Neural progenitor cell (in vitro differentiated cells): Measurements from ENCODE around the gene KSR1. TPM values are rescaled to one million over a fixed set of nuclear protein-coding genes. Genes with fewer than 3 reads are reported as not detected.
"Not testable (repeated sequence)": the region's sequence is repeated elsewhere in the genome, so short reads cannot be mapped to it uniquely, and the experiment has no call there.

Experiments used
- DNase-seq: peaks from one replicate; pipeline ENCODE4 v3.0.0-alpha.2; 2016; ENCODE audit warnings: low spot score
- H2AFZ ChIP-seq: fragments of 200-600 bp; sonication (generic); replicated peaks from 2 replicates; pipeline ENCODE4 v1.6.1; 2016; ENCODE audit warnings: antibody characterized with exemption
- H3F3A ChIP-seq: fragments of 200-600 bp; sonication (generic); 2 replicates; pipeline ENCODE4 v1.6.1; 2016; ENCODE audit warnings: antibody characterized with exemption, low read depth
- H3K27ac ChIP-seq: fragments of 200-600 bp; sonication (generic); 2 replicates; pipeline ENCODE4 v1.5.1; 2016; ENCODE audit warnings: mild to moderate bottlenecking
- H3K27me3 ChIP-seq: fragments of 200-600 bp; sonication (generic); 2 replicates; pipeline ENCODE4 v1.6.1; 2016; ENCODE audit warnings: mild to moderate bottlenecking, moderate library complexity
- H3K36me3 ChIP-seq: fragments of 200-600 bp; sonication (generic); 2 replicates; pipeline ENCODE4 v1.5.1; 2016
- H3K4me1 ChIP-seq: fragments of 200-600 bp; sonication (generic); 2 replicates; pipeline ENCODE4 v1.6.1; 2016; ENCODE audit warnings: mixed run types
- H3K4me2 ChIP-seq: fragments of 200-600 bp; sonication (generic); 2 replicates; pipeline ENCODE4 v1.6.1; 2016
- H3K4me3 ChIP-seq: fragments of 200-600 bp; sonication (generic); 2 replicates; pipeline ENCODE4 v1.5.1; 2016
- H3K79me2 ChIP-seq: fragments of 200-600 bp; sonication (generic); 2 replicates; pipeline ENCODE4 v1.6.1; 2016; ENCODE audit warnings: low read depth
- H3K9ac ChIP-seq: fragments of 200-600 bp; sonication (generic); 2 replicates; pipeline ENCODE4 v1.6.1; 2016
- H3K9me3 ChIP-seq: fragments of 200-600 bp; sonication (generic); 2 replicates; pipeline ENCODE4 v1.5.1; 2016; ENCODE audit warnings: low read depth
- H4K20me1 ChIP-seq: fragments of 200-600 bp; sonication (generic); 2 replicates; pipeline ENCODE4 v1.6.1; 2016; ENCODE audit warnings: low read depth
- H3K27ac Mint-ChIP-seq: 3 replicates; pipeline ENCODE4 v1.8.0; 2021; ENCODE audit warnings: mixed read lengths
- H3K27me3 Mint-ChIP-seq: 2 replicates; pipeline ENCODE4 v1.8.0; 2022; ENCODE audit warnings: low read depth, mild to moderate bottlenecking, inconsistent platforms, moderate library complexity, mixed read lengths; ENCODE audit not compliant: insufficient read depth
- H3K36me3 Mint-ChIP-seq: 3 replicates; pipeline ENCODE4 v1.8.0; 2021; ENCODE audit warnings: mixed read lengths
- H3K4me1 Mint-ChIP-seq: 3 replicates; pipeline ENCODE4 v1.8.0; 2021; ENCODE audit warnings: mixed read lengths
- H3K4me3 Mint-ChIP-seq: 3 replicates; pipeline ENCODE4 v1.8.0; 2021; ENCODE audit warnings: mild to moderate bottlenecking, moderate library complexity, mixed read lengths
- H3K9me3 Mint-ChIP-seq: 3 replicates; pipeline ENCODE4 v1.8.0; 2020; ENCODE audit warnings: mixed read lengths
- EZH2 ChIP-seq: fragments of 200-600 bp; sonication (generic); IDR thresholded peaks from 2 replicates; pipeline ENCODE4 v1.6.1; 2017; ENCODE audit warnings: antibody characterized with exemption, mild to moderate bottlenecking, moderate library complexity
- EZH2phosphoT487 ChIP-seq: fragments of 200-600 bp; sonication (generic); IDR thresholded peaks from 2 replicates; pipeline ENCODE4 v1.6.1; 2017; ENCODE audit warnings: antibody characterized with exemption
- total RNA-seq: library from RNA; depleted of rRNA; stranded (reverse); fragments of >200 nt; gene quantifications from 2 replicates; pipeline ENCODE4 v1.2.3, GENCODE V29; 2015; ENCODE audit warnings: low replicate concordance
- TF ChIP-seq, protein P1 (sequence below): fragments of 200-600 bp; sonication (generic); IDR thresholded peaks from 2 replicates; pipeline ENCODE4 v1.5.1; 2017; ENCODE audit warnings: antibody characterized with exemption, mild to moderate bottlenecking

KSR1 gene
- total RNA-seq, 1 donor from 2014 or later, result 16.4 TPM

DNA sequence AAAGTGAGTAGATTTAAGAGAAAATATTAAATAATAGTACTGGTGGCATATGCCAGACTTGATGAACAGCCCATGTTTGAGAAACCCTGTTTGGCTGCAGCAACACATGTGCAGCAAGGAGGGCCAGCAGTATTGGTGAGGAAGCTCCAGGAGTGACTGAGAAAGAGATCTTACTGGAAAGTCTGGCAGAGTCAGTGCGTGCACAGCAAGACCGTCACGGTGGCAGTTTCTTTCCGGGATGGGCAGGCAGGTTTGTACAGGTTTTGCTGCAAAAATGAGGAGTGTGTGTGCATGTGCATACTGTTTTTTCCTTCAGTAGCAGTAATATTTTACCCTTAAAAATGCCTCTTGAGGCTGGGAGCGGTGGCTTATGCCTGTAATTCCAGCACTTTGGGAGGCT, 41.4 kb downstream of the KSR1 start:
- Histone ChIP-seq H3K79me2 (peaks cover 56% of the 10 kb centered on the region), H2AFZ (no peak overlapping the region), H3K4me2 (no peak overlapping the region), H4K20me1 (peaks cover 21% of the 10 kb centered on the region), H3K36me3 (no peaks in the 10 kb centered on the region), H3K9me3 (no peaks in the 10 kb centered on the region), H3K4me1 (peaks cover 43% of the 10 kb centered on the region), H3K27ac (no peak overlapping the region), H3K9ac (no peak overlapping the region), H3F3A (peaks cover 20% of the 10 kb centered on the region), H3K4me3 (no peak overlapping the region), H3K27me3 (no peaks in the 10 kb centered on the region)
- no peak overlapping the region for H3K27ac Mint-ChIP-seq
- DNase-seq, result no peak
- peaks cover 21% of the 10 kb centered on the region for H3K9me3 Mint-ChIP-seq
- H3K4me1 Mint-ChIP-seq, result peaks cover 49% of the 10 kb centered on the region
- peaks cover 10% of the 10 kb centered on the region for H3K36me3 Mint-ChIP-seq
- peaks cover 2% of the 10 kb centered on the region for H3K27me3 Mint-ChIP-seq
- TF ChIP-seq EZH2phosphoT487 (no peak), EZH2 (no peak)
- TF ChIP-seq, protein P1, sequence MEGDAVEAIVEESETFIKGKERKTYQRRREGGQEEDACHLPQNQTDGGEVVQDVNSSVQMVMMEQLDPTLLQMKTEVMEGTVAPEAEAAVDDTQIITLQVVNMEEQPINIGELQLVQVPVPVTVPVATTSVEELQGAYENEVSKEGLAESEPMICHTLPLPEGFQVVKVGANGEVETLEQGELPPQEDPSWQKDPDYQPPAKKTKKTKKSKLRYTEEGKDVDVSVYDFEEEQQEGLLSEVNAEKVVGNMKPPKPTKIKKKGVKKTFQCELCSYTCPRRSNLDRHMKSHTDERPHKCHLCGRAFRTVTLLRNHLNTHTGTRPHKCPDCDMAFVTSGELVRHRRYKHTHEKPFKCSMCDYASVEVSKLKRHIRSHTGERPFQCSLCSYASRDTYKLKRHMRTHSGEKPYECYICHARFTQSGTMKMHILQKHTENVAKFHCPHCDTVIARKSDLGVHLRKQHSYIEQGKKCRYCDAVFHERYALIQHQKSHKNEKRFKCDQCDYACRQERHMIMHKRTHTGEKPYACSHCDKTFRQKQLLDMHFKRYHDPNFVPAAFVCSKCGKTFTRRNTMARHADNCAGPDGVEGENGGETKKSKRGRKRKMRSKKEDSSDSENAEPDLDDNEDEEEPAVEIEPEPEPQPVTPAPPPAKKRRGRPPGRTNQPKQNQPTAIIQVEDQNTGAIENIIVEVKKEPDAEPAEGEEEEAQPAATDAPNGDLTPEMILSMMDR, result no peak
- H3K4me3 Mint-ChIP-seq, result no peak overlapping the region

DNA sequence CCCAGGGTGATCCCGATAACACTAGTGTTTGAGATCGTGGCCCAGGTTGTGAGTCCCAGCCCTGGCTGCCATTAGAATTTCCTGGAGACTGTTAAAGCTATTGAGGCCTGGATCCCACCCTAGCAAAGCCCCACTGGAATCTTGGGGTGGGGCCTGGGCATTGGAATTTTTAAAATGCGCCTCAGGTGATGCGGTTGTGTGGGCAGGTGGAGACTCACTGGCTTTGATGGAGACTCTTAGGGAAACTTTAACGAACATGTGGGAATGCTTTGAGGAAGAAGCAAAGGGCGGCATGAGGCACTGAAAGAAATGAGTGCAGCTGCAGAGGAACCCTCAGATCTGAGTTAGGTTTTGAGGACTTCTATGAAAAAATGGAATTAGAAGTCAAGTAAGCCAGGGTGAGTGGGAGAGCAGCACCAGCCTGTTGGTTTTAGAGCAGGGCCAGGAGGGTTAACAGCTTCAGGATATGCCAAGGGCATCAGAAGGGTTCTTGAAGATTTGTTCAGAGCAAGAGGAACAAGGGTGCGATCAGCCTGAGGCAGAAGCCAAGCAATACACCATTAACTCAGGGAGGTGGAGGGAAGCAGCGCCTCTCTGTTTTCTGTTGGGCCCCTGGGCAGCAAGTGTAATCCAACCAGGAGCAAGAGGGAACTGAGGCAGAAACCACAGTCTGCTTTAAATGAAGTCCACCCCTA, 42.5 kb downstream of the KSR1 start:
- Histone ChIP-seq H3K4me1 (peaks cover 39% of the 10 kb centered on the region), H3K27ac (no peak overlapping the region), H3K27me3 (no peaks in the 10 kb centered on the region), H3F3A (peaks cover 20% of the 10 kb centered on the region), H3K9me3 (no peaks in the 10 kb centered on the region), H2AFZ (no peak overlapping the region), H4K20me1 (peaks cover 10% of the 10 kb centered on the region), H3K4me3 (no peak overlapping the region), H3K4me2 (no peak overlapping the region), H3K36me3 (no peaks in the 10 kb centered on the region), H3K79me2 (peaks cover 56% of the 10 kb centered on the region), H3K9ac (no peak overlapping the region)
- Mint-ChIP-seq H3K9me3 (peaks cover 27% of the 10 kb centered on the region), H3K36me3 (peaks cover 12% of the 10 kb centered on the region), H3K4me3 (no peak overlapping the region), H3K27me3 (peaks cover 2% of the 10 kb centered on the region), H3K27ac (no peak overlapping the region), H3K4me1 (peaks cover 38% of the 10 kb centered on the region)
- TF ChIP-seq, protein P1, result no peak
- TF ChIP-seq EZH2phosphoT487, result no peak
- TF ChIP-seq EZH2, result no peak
- no peak for DNase-seq

DNA sequence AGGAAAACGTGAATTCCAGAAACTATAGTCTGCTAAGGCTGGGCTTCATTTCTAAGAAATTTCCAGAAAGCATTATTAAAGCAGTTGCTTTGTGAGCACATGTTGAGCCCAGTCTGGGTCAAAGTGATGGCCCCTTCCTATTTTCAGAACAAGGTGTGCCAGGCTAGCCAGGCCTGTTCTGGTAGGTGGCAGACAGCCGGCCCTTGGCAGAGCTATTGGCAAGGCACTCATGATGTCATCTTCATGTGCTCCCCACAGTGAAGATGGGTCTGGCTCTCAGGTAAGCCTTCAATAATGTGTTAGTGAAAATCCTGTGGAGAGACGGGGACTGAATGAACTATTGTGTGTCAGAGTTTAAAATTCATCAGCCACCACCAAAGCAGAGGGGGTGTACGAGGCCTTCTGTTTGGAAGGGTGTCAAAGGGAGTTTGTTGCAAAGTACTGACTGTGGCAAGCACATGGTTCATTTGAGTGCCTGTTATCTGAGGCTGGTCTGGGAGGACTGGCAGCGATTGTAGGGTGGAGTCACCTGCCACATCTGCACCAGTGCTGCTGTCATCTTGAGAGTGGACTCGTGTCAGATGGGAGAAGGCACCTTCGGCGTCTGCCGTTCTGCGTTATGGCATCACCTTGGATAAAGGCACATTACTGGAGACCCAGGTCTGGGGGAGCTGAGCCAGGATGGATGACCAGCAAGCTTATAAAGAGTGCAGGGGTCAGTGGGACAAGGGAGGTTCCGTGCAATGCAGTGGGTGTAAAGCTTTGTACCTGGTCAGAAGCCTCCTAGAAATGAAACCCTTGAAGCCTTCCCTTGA, 43.4 kb downstream of the KSR1 start:
- Histone ChIP-seq H2AFZ (no peak overlapping the region), H3F3A (peaks cover 20% of the 10 kb centered on the region), H3K4me3 (no peak overlapping the region), H3K9ac (no peak overlapping the region), H3K27me3 (no peaks in the 10 kb centered on the region), H3K9me3 (no peaks in the 10 kb centered on the region), H3K4me2 (no peak overlapping the region), H3K27ac (no peak overlapping the region), H3K79me2 (peaks cover 52% of the 10 kb centered on the region), H3K4me1 (peaks cover 30% of the 10 kb centered on the region), H4K20me1 (peaks cover 3% of the 10 kb centered on the region), H3K36me3 (no peaks in the 10 kb centered on the region)
- Mint-ChIP-seq H3K27ac (no peak overlapping the region), H3K4me3 (no peak overlapping the region), H3K27me3 (peaks cover 2% of the 10 kb centered on the region), H3K4me1 (peaks cover 29% of the 10 kb centered on the region), H3K9me3 (peaks cover 27% of the 10 kb centered on the region), H3K36me3 (peaks cover 12% of the 10 kb centered on the region)
- TF ChIP-seq EZH2, result no peak
- DNase-seq, result no peak

DNA sequence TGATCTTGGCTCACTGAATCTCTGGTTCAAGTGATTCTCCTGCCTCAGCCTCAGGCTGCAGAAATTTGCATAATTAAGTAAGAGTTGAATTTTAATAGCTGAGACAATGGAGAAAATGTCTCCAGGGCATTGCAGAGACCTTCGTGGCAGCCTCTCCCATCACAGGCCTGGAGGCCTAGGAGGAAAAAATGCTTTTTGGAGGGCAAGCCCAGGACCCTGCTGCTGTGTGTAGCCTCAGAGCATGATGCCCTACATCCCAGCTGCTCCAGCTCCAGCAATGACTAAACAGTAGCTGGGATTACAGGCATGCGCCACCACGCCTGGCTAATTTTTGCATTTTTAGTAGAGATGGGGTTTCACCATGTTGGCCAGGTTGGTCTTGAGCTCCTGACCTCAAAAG, 45.1 kb downstream of the KSR1 start:
- not testable (repeated sequence) for H3K4me3 ChIP-seq, H3K36me3 ChIP-seq, H3K27me3 ChIP-seq, H3K9ac ChIP-seq, H2AFZ ChIP-seq, H3K9me3 ChIP-seq, H3K27ac ChIP-seq, H4K20me1 ChIP-seq, H3K27me3 Mint-ChIP-seq, H3K27ac Mint-ChIP-seq, DNase-seq, H3K4me2 ChIP-seq, H3K4me3 Mint-ChIP-seq
- H3K79me2 ChIP-seq, result peaks cover 54% of the 10 kb centered on the region
- peaks cover 24% of the 10 kb centered on the region for H3K4me1 ChIP-seq
- Mint-ChIP-seq H3K4me1 (peaks cover 24% of the 10 kb centered on the region), H3K9me3 (peaks cover 27% of the 10 kb centered on the region), H3K36me3 (peaks cover 12% of the 10 kb centered on the region)
- H3F3A ChIP-seq, result peaks cover 16% of the 10 kb centered on the region
